ENCODE measurements around the gene LRRC8C. TPM values are rescaled to one million over a fixed set of nuclear protein-coding genes. Genes with fewer than 3 reads are reported as not detected.

The LRRC8C gene
- total RNA-seq, 1 donor from 2014 or later, result 30.0 TPM

DNA sequence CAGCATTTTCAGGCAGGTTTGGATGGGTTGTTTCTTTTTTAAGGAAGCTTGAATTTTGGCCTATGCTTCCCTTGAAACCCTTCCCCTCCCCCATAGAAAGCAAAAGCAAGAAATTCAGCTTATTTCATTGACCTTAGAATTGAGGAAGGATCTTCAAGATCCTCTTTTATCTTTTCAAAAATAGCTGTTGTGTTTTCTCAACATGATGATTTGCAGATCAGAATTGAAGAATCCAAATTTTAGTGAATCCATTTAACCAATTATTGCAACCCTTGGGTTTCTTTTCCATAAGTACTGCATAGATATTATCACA is 73.7 kb downstream of the LRRC8C start:
- DNase-seq, result no peak

DNA sequence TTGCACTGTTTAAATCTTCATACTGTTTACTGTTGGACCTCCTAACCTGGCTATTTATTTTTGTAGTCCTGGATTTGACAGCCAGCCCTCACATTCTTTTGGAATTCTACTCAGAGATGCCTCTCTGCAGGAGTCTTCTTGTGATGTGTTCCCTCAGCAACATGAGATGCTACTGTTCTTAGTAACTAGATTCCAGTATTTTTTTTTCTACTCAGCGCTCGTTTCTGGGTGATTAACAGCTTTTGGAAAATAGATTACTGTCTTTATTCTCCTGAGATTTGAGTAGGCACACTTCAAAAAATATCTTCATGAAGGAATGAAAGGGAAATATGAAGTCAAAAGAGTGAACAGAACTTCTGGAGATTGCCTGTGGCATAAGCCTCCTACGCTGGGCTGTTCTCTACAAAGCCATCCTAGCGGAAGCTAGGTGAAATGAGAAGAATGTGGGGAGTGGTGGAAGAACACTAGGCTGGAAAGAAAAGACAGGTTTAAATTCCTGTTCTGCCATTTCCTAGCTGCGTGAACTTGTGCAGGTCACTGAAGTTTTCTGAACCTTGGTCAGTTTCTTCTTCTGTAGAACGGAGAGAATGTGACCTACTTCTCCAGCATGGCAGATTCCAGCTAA is 75.9 kb downstream of the LRRC8C start:
- no peak for DNase-seq

DNA sequence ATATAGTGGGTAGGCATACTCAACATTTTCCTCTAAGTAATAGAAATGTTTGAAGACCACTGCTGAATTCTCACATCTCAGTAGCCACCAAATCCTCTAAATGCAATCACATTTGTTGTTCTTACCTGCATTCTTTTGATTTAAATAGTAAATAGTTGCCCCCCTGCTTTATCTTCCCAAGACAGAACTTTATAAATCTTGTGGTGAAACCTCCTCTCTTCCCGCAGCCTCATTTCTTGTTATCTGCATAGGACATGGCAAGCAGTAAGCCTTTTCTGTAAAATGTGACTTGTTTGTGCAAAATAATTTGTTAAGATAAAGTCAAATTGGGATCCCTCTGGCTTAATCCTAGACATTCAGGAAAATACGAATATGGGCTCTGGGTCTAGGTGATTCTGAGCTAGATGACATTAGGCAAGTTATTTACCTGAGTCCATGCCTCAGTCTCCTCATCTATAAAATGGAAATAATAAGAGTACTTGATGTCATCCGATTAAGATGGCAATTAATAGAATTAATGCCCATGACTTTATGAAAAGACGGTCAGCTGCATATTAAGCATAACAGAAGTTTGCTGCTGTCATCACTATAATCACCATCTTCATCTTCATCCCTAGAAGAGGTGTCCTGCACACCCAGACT is 77.7 kb downstream of the LRRC8C start:
- DNase-seq, result no peak

DNA sequence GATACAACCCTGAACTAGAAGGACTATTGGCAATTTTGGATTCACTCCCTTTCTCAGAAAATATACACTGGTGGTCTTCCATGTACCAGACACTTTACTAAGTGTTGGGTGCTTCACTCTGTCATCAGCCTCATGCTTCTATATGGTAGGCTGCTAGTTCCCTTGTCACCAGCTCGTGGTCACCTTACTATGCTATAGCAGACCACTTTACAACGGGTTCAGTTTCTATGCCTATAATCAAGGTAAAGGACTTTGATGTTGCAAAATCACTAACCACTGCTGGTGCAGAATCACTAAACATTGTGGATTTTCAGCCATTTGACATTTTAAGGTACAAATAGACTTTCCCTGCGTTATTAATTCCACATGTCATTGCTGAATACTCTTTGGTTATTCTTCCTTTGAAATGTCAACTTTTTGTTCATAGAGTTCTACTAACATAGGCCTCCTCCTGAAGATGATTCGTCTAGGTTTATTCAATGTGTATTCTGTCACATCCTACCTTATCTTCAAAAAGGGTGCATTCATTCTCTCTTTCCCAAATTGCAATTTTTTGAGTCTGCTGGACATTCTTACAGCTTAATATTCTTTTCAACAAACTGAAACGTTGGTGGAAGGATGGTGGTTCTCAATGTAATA is 78.3 kb downstream of the LRRC8C start:
- DNase-seq, result no peak

DNA sequence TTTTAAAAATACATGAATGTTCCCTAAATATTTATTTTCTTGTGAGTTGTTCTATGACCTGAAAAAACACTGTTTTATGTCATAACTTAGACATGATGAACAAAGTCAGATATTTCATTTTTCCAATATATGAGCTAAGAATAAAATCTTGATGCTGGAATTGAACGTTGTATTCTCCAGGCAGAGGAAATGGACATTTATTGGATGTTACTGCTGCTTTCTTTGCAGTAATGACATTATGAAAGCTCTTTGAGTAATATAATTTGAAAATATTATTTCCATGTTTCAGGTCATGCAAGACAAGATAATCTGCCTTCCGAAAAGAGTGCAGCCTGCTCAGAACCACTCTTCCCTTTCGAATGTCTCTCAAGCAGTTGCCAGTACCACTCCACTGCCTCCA is 79.5 kb downstream of the LRRC8C start:
- DNase-seq, result no peak

DNA sequence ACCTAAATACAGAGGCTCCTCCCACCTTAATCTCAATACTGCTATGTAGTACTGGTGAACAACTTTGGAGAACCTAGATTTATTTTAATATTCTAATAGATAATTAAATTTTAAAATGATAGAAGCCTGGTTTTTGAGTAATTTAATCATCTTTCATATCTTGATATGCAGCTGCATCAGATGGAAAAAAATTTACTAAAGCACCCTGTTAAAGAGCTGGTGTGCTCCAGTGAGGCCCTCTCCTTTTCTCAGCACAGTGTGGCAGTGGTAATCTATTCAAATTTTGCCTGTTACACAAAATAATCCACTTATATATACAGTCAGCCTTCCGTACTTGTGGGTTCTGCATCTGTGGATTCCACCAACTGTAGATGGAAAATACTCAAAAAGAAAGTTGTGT is 82.8 kb downstream of the LRRC8C start:
- DNase-seq, result no peak

DNA sequence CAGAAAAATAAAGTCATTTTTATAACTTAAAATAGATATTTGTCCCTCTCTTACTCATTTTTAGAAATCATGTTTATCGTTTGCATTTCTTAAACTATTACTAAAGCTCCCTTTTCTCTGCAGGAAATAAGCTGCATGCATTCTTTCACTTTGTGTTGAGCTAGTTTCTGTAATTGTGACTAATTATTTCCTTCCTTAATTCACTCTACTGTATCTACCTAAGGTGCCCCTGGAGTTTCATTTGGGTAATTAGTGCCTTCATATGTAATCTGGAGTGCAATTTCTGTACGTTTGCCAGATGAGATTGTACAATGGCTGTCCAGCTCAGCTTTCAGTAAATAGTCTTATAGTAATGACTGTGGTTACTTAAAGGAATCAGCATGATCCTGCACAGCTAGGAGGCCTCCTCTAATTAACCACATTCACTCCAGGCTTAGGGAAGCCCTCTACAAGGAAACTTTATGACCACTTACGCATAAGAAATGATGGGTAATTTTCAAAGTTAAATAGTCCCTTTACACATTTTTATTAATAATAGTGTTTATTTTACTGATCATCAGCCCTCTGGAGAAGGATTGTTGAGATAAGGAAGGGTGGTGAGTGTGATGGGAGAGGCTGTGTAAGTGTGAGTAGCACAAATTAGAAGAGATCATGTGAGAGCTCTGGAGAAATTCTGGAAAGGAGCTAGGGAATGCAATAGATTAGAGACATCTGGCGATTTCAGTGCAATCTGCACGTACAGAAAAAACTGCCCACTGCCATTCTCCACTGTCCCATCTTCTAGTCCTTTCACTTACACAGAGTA is 86.8 kb downstream of the LRRC8C start:
- peak; percentile 76 for DNase-seq

DNA sequence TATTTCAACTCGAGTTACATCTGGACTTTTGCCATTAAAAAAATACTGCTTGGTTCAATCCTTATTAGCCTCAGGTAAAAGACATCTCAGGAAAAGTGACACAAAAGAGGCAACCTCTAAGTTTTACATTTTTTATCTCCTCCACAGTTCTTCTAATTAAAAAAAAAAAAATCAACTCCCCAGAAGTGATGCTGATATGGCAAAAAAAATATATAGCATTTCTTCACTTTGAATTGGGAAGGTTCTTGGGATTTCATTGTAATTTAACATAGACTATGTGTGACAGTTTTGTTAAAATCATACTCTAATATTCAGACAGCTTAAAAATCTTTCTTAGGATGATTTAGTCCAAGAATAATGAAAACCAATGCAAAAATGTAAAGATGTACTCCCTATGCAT is 87.9 kb downstream of the LRRC8C start:
- no peak for DNase-seq

DNA sequence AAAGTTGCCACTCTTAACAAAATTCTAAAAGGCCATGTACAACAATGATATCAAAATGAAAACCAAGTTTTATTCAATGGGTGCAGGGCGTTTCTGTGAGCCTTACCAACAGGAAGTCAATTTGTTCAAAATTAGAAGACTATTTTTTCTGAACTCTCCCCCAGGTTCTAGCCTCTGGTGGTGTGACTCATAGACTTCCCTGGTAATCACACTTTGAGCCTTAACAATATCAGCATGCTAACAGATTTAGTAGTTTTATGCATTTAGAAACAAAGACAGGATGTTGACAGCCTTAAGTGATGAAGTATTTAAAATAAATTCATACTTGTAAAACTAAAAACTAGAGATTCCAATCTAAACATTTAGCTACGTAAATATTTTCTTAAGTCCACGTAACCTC is 88.4 kb downstream of the LRRC8C start:
- peak; percentile 95 for DNase-seq

DNA sequence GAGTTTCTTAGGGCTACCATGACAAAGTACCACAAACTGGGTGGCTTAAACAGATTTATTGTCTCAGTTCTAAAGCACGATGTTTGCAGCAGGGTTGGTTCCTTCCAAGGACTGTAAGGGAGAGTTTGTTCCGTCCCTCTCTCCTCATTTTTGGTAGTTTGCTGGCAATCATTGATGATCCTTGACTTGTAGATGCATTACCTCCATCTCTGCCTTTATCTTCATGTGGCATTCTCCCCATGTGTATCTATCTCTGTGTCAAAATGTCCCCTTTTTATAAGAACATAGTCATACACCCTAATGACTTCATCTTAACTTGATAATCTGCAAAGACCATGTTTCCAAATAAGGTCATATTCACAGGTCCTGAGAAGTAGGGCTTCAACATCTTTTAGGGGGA is 90.2 kb downstream of the LRRC8C start:
- DNase-seq, result no peak

DNA sequence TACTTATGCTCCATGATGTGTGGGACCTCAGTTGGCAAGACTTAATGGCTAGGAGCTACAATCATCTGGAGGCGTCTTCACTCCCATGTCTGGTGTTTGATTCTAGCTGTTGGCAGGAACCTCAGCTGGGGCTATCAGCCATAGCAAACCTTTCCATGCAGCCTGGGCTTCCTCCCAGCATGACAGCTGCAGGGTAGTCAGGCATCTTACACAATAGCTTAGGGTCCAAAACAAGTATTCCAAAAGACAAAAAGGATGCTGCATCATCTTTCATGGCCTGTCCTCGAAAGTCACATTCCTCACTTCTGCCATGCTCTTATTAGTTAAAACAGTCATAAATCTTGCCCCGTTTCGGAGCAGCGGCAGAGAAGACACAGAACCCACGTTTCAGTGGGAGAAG is 90.9 kb downstream of the LRRC8C start:
- peak; percentile 63 for DNase-seq

DNA sequence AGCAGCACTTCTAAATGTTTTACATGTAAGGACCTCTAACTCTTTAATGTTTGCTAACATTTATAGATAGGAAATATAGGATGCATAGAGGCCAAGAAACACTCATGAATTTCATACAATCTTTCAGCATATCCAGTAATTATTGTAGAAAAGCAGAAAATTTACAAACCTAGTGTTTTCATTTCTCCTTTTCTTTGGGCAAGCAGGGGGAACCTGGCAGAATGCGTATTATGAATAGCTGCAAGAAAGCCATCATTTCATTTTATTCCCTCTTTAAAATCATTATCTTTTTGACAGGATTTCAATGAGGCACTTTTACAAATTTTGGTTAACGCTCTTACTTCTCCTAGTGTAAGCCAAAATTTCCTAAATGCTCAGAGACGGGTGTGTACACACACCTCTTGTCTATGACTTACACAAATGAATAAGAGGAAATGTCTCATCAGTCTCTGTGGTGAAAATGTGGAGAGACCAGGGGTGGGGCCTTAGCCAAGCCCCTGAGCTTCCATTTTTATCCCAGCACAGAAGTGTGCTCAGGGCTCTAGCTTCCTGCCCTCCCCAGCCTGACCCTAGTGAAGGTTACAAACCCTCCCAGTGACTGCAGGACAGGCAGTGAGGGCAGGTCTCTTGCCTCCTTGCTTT is 91.6 kb downstream of the LRRC8C start:
- DNase-seq, result peak; percentile 77

DNA sequence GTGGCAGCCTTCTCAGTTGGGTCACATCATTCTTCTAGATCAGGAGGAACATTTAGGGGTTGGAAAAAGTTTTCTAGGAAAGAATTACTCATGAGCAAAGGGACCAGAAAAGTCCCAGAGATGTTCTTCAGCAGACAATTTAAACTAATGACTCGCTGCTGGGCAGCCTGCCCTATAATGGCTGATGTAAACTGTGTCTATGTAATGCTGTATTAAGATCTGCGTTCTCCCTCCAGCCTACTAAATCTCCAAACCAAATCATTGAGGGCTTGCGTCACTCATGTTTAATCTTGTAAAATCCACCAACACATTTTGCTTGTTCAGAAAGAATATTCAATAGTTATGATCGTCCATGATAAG is 92.1 kb downstream of the LRRC8C start:
- DNase-seq, result no peak

DNA sequence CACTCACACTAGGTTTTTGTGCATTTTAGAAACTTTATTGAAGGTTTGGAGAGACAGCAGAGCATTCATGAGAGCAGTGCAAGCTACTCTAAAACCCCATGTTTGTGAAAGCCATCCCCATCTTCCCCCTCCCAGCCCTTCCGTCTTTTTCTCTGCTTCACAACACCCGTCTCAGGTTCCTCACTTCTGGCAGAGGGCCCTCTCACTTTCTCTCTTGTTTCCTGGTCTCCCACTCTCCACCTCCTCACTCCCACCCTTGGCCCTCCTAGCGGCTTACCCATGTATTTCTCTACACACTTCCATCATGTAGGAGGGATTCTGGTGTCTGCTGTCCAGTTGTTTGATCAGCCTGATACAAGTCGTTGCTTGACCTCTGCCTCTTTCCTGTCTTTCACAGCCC is 92.7 kb downstream of the LRRC8C start:
- DNase-seq, result no peak

DNA sequence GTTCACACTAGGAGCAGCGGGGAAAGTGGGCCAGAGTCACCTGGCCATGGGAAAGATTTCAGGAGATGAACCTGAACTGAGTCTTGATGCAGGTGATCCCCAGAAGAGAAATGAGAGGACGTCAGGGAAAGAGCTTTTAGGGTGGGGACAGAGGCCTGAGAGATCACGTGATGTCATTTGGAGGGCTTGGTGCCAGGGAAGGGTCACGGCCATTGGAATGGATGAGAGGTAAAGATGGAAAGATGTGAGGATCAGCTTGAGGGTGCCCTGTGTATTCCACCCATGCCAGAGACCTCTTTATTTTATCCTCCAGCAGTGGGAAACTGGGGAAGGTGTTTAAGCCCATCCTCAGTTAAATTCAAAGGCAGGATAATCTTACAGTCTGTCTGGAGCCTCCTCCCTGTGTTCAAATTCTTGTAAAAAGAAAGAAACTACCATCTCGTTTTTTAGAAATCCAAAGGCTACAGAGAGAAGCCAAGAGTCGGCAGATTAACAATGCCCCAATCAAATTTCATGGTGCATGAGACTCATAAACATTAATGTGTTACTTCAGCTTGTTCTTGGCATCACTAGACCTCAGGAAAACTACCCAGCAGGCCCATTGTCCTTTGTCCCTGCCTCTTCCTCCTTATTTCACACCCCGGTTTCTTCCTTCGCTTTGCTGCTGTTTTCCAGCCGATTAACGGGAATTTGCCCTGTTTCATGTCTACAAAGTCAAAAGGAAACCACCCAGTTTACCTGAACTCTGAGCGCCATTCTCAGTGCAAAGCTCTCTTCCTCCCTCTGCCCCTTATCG is 94.8 kb downstream of the LRRC8C start:
- DNase-seq, result peak; percentile 43

DNA sequence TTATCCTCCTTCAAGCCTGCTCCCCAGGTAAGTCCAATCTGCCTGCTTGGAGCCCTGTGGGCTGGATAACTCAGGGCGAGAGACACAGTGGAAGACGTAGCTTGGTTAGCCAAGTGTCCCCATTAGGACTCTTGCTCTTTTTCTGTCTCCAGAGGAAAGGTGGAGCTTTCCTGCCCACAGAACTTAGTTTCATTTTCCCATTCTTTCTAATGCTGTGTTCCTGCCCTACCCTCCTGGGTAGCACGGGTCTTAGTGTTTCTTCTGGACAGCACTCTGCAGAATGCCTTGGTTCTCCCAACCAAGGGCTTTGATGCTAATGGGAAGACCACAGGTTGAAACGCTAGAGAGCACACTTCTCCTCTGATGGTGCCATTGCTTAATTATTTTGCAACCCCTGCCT is 95.5 kb downstream of the LRRC8C start:
- DNase-seq, result no peak

DNA sequence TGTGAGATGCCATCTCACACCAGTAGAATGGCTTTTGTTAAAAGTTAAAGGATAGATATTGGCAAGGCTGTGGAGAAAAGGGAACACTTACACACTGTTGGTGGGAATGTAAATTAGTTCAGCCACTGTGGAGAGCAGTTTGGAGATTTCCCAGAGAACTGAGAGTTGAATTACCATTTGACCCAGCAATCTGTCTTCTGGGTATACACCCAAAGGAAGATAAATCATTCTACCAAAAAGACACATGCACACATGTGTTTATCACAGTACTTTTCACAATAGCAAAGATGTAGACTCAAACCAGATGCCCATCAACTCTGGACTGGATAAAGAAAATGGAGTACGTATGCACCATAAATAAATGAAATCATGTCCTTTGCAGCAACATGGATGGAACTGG is 99.3 kb downstream of the LRRC8C start:
- DNase-seq, result no peak

DNA sequence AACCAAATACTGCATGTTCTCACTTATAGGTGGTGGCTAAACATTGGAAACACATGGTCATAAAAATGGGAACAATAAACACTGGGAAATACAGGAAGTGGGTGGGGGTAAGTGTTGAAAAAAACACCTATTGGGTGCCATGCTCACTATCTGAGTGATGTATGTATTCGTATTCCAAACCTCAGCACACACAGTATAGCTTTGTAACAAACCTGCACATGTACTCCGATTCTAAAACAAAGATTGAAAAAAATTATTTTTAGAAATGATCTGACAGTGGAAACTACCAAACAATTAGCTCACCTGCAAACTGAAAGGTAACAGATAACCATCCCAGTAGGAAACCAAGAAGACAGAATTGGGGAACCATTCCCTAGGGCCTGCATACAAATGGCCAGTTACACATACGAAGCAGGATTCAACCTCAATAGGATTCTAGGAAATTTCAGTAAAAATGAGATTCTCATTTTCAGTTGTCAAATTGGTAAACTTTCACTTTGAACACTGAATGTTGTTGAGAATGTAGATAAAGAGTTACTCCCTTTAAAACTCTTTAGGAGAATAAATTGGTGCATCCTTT is 99.8 kb downstream of the LRRC8C start:
- DNase-seq, result no peak

DNA sequence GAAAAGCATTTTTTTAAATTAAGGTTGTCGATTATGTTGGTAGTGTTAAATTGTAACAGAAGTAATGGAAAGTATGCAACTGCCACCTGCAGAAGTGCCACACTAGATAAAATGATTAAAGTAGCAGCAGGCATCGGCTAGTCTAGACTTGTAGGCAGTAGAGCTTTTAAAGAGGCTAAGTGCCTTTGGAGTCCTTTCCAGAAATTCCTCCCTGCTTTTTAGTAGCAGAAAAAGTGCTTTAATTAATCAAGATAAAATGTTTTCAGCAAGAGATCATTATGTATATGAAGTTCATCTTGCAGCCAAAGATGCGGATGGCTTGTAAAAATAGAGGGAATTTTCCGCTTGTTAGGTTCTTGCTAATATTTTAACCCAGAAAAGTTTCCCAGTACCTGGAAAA is 100.8 kb downstream of the LRRC8C start:
- DNase-seq, result no peak

DNA sequence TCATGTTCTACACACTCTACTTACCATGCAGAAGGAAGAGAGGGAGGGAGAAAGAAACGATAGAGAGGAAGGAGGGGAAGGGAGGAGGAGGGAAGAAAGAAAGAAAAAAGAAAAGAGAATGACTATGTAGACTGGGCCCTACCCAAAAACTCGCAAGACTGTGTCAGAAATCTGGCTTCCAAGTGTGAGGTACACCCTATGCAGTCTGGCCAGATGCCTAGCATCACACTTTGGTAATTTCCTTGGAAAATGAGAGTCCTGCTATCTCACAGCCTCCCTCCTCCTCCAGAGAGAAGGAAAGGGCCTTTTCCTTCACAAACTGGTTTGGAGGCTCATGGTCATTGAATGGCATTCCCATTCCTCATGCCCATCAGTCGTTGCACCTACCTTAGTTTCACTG is 101.5 kb downstream of the LRRC8C start:
- DNase-seq, result no peak

DNA sequence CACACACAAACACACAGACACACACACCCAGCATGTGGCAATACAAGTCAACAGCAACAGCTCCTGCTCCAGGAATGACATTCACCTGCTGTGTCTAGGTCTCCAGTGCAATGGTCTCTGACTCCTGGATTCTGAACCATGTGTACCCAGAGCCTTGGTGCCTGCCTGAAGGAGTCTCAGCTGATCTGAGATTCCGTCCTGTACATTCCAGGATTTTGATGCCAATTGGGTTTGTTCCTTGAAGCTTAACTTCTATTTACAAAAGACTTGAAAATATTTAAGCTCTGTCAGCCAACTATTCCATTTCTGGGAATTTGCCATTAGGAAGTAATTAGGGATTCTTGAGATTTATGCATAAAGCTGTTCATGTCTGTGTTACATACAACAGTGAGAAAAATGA is 102.6 kb downstream of the LRRC8C start:
- no peak for DNase-seq

All from dermis blood vessel endothelial cell (primary cell).